GM12865 (cell line): ENCODE results near the gene DAB1.
"Not testable (repeated sequence)": the region's sequence is repeated elsewhere in the genome, so short reads cannot be mapped to it uniquely, and the experiment has no call there.

ENCODE experiments used
- DNase-seq: peaks from one replicate; pipeline ENCODE4 v3.0.0; 2010; ENCODE audit warnings: low read depth
- H3K4me3 ChIP-seq: 2 replicates; pipeline ENCODE4 v1.5.1; 2011; ENCODE audit warnings: mild to moderate bottlenecking, low read depth, low read length, control low read depth
- TF ChIP-seq, protein P1 (sequence below): IDR thresholded peaks from 2 replicates; pipeline ENCODE4 v1.5.1; 2011; ENCODE audit warnings: low read length, control low read depth, low read depth, inconsistent platforms; ENCODE audit not compliant: insufficient read depth; ENCODE audit errors: missing control alignments

Gene DAB1

DNA sequence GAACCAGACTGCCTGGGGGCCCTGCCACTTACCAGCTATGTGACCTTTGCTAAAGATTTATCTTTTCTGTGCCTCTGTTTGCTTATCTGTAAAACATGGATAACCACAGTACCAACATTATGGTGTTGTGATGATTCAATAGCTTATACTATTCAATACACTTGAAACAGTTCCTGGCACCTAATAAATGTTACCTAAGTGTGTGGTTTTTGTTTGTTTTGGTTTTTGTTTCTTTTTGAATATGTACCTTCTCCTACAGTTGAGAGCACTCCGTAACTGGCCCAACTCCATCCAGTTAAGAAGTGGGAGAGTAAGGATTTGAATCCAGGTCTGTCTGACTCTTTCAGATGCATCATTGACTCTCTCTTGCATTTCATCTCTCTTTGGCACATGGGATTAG lies 332.2 kb downstream of the DAB1 start:
- no peak overlapping the region for H3K4me3 ChIP-seq
- no peak for DNase-seq
- TF ChIP-seq, protein P1, sequence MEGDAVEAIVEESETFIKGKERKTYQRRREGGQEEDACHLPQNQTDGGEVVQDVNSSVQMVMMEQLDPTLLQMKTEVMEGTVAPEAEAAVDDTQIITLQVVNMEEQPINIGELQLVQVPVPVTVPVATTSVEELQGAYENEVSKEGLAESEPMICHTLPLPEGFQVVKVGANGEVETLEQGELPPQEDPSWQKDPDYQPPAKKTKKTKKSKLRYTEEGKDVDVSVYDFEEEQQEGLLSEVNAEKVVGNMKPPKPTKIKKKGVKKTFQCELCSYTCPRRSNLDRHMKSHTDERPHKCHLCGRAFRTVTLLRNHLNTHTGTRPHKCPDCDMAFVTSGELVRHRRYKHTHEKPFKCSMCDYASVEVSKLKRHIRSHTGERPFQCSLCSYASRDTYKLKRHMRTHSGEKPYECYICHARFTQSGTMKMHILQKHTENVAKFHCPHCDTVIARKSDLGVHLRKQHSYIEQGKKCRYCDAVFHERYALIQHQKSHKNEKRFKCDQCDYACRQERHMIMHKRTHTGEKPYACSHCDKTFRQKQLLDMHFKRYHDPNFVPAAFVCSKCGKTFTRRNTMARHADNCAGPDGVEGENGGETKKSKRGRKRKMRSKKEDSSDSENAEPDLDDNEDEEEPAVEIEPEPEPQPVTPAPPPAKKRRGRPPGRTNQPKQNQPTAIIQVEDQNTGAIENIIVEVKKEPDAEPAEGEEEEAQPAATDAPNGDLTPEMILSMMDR = no peak

GRCh38 chr1:57089855-57090254 lies 334.0 kb downstream of the DAB1 start:
- no peak overlapping the region for H3K4me3 ChIP-seq
- TF ChIP-seq, protein P1 = no peak
- no peak for DNase-seq

- no peak for DNase-seq
- H3K4me3 ChIP-seq = no peak overlapping the region
Measured at GRCh38 chr1:57089221-57089620, 334.6 kb downstream of the DAB1 start.

DNA sequence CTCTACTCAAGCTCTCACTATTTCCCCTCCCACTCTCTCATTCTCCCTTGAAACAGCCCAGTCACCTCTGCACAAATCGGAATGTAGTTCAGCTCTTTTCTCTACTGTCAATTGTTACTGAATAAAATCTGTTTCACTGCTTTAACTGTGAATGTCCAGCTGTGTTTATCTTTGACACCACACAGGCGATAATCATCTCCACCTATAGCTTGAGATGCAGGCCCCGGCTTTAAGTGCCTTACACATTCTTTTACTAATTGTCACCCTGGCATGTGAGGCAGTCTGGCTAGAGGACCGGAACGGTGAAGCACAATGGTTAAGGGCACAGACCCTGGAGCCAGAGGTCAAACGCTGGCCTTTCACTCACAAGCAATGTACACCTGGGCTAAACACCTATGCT lies 335.2 kb downstream of the DAB1 start:
- H3K4me3 ChIP-seq = no peak overlapping the region
- DNase-seq = no peak
- TF ChIP-seq, protein P1 = no peak

More at GRCh38 chr1:57089221-57089620, 334.6 kb downstream of the DAB1 start:
- TF ChIP-seq, protein P1 = no peak

- H3K4me3 ChIP-seq = not testable (repeated sequence)
Measured at GRCh38 chr1:57087660-57088059, 336.2 kb downstream of the DAB1 start.

GRCh38 chr1:57086154-57086553 lies 337.7 kb downstream of the DAB1 start:
- no peak overlapping the region for H3K4me3 ChIP-seq
- TF ChIP-seq, protein P1 = no peak
- no peak for DNase-seq

More at GRCh38 chr1:57087660-57088059, 336.2 kb downstream of the DAB1 start:
- DNase-seq = not testable (repeated sequence)

- no peak overlapping the region for H3K4me3 ChIP-seq
- no peak for DNase-seq
- TF ChIP-seq, protein P1 = no peak
Measured at GRCh38 chr1:57084701-57085100, 339.2 kb downstream of the DAB1 start.
